Measurements from ENCODE around the gene HBZ.
A peak's percentile ranks its signal among the peaks of the same experiment; 100 is the strongest.

- TF ChIP-seq CTCF (conservative IDR thresholded peaks at IDR 0.05; ENCODE audit: low read length) (peak; percentile 73), EZH2phosphoT487 (IDR thresholded peaks at IDR 0.05; ENCODE audit: borderline replicate concordance, low read depth, low read length) (no peak)
Measured at GRCh38 chr16:188674-189073, 36.2 kb downstream of the HBZ start.

Measured in OCI-LY7 (cell line).